ENCODE measurements around the gene CTIF.

Gene CTIF

DNA sequence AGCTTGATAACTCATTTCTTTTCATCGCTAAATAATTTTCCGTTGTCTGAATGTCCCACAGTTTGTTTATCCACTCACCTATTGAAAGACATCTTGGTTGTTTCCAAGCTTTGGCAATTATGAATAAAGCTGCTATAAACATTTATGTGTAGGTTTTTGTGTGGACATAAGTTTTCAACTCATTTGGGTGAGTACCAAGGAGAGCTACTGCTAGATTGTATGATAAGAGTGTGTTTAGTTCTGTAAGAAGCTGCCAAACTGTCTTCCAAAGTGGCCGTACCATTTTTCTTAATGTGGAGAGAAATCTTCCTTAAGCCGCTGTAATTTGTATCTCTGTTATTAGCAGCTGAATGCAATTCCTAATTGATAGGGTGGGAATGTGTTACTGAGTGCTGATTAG lies 11.4 kb upstream of the CTIF start:
- H3K27me3 Mint-ChIP-seq = peaks cover 12% of the 10 kb centered on the region

DNA sequence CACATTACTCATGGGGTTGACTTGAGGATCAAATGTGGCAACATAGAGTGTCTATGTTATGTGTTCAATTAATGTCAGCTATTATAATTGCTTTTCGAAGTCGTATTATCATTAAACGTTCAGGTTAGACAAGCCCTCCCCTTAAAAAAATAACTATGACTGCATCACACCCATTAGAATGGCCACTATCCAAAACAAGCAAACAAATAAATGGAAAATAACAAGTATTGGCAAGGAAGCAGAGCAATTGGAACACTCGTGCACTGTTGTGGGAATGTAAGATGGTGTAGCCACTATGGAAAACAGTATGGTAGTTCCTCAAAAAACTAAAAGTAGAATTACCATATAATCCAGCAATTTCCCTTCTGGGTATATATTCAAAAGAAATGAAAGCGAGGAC lies 10.0 kb upstream of the CTIF start:
- Mint-ChIP-seq H3K4me1 (no peaks in the 10 kb centered on the region), H3K9me3 (no peaks in the 10 kb centered on the region), H3K36me3 (no peaks in the 10 kb centered on the region), H3K27ac (no peak overlapping the region), H3K27me3 (peaks cover 13% of the 10 kb centered on the region), H3K4me3 (no peak overlapping the region)

More for the DNA sequence above, 11.4 kb upstream of the CTIF start:
- Mint-ChIP-seq H3K4me3 (no peak overlapping the region), H3K9me3 (no peaks in the 10 kb centered on the region), H3K4me1 (no peaks in the 10 kb centered on the region), H3K27ac (no peak overlapping the region), H3K36me3 (no peaks in the 10 kb centered on the region)

GRCh38 chr18:48529796-48530195 lies 9.0 kb upstream of the CTIF start:
- Mint-ChIP-seq H3K27me3 (peaks cover 13% of the 10 kb centered on the region), H3K9me3 (no peaks in the 10 kb centered on the region), H3K4me1 (no peaks in the 10 kb centered on the region), H3K27ac (no peak overlapping the region), H3K36me3 (no peaks in the 10 kb centered on the region), H3K4me3 (no peak overlapping the region)

DNA sequence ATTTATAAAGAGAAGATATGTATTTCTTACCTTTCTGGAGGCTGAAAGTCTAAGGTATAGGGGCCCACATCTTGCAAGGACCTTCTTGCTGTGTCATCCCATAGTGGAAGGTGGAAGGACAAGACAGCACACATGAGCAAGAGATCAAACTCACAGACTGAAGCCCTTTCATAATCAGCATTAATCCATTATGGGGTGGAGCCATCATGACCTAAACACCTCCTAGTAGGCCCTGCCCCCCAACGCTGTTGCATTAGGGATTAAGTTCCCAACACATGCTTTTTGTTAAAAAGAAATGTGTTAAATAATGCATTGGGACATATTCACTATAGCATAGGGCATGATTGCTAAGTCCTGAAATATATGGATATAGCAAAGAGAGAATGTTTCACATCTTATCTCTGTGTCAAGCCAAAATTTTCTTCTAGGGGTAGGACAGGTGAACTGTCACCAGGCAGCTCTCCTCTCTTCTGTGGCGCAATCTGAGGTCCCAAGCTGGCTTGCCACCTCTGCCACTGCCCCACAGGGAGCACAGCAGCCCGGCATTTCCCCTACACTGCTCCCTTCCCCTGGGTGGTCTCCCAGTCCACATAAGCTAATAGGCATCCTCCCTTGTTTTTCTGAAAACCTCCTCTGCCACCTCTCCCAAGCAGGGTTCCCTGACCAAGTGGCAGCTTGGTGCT lies 8.3 kb upstream of the CTIF start:
- Mint-ChIP-seq H3K4me1 (no peaks in the 10 kb centered on the region), H3K27ac (no peak overlapping the region), H3K4me3 (no peak overlapping the region), H3K9me3 (no peaks in the 10 kb centered on the region), H3K36me3 (no peaks in the 10 kb centered on the region), H3K27me3 (peaks cover 13% of the 10 kb centered on the region)

DNA sequence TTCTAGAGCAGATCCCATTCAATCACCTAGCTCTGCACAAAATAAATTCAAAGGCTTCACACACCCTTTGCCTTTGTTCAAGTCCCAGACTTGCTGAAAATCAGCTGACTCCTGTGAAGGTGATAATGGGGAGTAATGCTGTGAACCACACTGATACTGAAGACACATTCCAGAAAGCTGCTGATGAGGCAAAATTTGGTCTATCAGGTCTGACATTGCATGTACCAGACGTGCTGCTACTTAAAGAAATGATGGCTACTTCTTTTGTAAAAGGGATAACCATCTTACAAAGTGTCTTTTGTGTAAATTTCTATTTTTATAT lies 7.8 kb upstream of the CTIF start:
- peaks cover 16% of the 10 kb centered on the region for H3K27me3 Mint-ChIP-seq
- peaks cover 1% of the 10 kb centered on the region for H3K36me3 Mint-ChIP-seq
- no peaks in the 10 kb centered on the region for H3K9me3 Mint-ChIP-seq
- H3K4me3 Mint-ChIP-seq = no peak overlapping the region
- no peak overlapping the region for H3K27ac Mint-ChIP-seq
- no peaks in the 10 kb centered on the region for H3K4me1 Mint-ChIP-seq

- no peaks in the 10 kb centered on the region for H3K9me3 Mint-ChIP-seq
- H3K27ac Mint-ChIP-seq = no peak overlapping the region
- no peak overlapping the region for H3K4me3 Mint-ChIP-seq
- peaks cover 16% of the 10 kb centered on the region for H3K27me3 Mint-ChIP-seq
- peaks cover 1% of the 10 kb centered on the region for H3K36me3 Mint-ChIP-seq
- H3K4me1 Mint-ChIP-seq = no peaks in the 10 kb centered on the region
Observed at GRCh38 chr18:48531908-48532307, 6.9 kb upstream of the CTIF start.

GRCh38 chr18:48533340-48534070 lies 5.3 kb upstream of the CTIF start:
- H3K27me3 Mint-ChIP-seq = peaks cover 13% of the 10 kb centered on the region
- H3K4me3 Mint-ChIP-seq = no peak overlapping the region
- H3K9me3 Mint-ChIP-seq = no peaks in the 10 kb centered on the region
- no peak overlapping the region for H3K27ac Mint-ChIP-seq
- H3K4me1 Mint-ChIP-seq = no peaks in the 10 kb centered on the region
- peaks cover 1% of the 10 kb centered on the region for H3K36me3 Mint-ChIP-seq

DNA sequence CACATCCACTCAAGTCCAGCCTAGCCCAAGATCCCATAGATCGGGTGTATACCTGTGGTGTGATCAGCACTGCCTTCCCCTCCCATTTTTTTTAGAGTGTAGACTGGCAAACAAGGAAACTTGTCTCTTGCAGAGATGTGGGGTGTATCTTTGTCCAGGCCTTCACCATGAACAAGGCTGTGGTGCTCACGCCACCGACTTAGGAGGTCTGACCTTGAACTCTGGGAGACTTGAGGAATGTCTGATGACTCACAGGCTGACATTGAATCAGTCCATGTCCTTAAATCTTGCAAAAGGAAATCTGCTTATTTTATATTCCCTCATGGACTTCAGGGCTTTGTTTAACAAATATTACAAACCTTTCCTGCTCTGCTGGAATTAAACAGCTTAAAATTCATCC lies 4.5 kb upstream of the CTIF start:
- Mint-ChIP-seq H3K36me3 (peaks cover 1% of the 10 kb centered on the region), H3K27ac (no peak overlapping the region), H3K9me3 (no peaks in the 10 kb centered on the region), H3K27me3 (peaks cover 9% of the 10 kb centered on the region), H3K4me1 (no peaks in the 10 kb centered on the region), H3K4me3 (no peak overlapping the region)

DNA sequence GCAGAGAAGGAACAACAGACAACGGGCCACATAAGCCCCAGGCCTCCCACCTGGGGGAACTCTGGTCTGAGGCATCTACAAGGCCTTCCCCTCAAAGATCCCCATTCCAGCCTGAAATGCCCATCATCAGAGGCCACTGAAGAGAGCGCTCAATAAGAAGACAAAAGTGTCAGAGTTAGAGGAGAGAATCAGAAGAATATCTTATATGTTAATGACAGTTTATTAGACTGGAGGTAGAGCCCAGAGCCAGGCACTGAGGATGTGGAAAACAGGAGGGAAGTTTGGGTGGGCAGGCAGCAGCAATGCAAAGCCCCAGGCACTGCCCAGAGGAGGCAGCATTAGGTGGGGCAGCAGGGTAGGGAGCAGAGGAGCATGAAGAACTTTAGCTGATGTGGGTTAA lies 2.9 kb upstream of the CTIF start:
- Mint-ChIP-seq H3K4me1 (no peaks in the 10 kb centered on the region), H3K27me3 (peaks cover 7% of the 10 kb centered on the region), H3K27ac (no peak overlapping the region), H3K36me3 (peaks cover 1% of the 10 kb centered on the region), H3K9me3 (no peaks in the 10 kb centered on the region), H3K4me3 (no peak overlapping the region)

DNA sequence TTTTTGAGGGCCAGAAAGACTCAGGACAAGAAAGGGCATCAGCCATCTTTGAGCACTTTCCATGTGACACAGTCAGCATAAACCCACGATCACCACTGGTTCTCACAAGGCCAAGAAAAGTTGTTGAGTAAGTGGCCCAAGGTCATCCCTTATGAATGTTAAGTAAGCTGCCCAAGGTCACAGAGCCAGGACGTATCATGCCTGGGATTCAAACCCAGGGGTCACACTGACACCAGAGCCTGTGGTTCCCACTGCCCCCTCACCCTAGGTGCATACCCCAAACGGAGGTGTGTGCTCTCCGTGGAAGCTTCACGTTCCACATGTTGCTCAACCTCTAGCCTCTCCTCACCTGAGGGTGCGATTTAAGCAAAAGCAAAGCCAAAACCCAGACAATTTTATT lies 2.3 kb upstream of the CTIF start:
- peaks cover 7% of the 10 kb centered on the region for H3K27me3 Mint-ChIP-seq

GRCh38 chr18:48539406-48540250 lies 797 bp downstream of the CTIF start:
- Mint-ChIP-seq H3K36me3 (peaks cover 1% of the 10 kb centered on the region), H3K4me1 (no peaks in the 10 kb centered on the region), H3K9me3 (no peaks in the 10 kb centered on the region), H3K27ac (no peak overlapping the region), H3K27me3 (peaks cover 11% of the 10 kb centered on the region), H3K4me3 (peak overlapping the region; percentile 86)

More for the DNA sequence above, 2.3 kb upstream of the CTIF start:
- H3K4me1 Mint-ChIP-seq = no peaks in the 10 kb centered on the region
- H3K9me3 Mint-ChIP-seq = no peaks in the 10 kb centered on the region
- no peak overlapping the region for H3K4me3 Mint-ChIP-seq
- H3K27ac Mint-ChIP-seq = no peak overlapping the region
- H3K36me3 Mint-ChIP-seq = peaks cover 1% of the 10 kb centered on the region

- no peaks in the 10 kb centered on the region for H3K4me1 Mint-ChIP-seq
- peaks cover 1% of the 10 kb centered on the region for H3K36me3 Mint-ChIP-seq
- H3K9me3 Mint-ChIP-seq = no peaks in the 10 kb centered on the region
- peaks cover 11% of the 10 kb centered on the region for H3K27me3 Mint-ChIP-seq
- H3K27ac Mint-ChIP-seq = no peak overlapping the region
- H3K4me3 Mint-ChIP-seq = peak overlapping the region; percentile 86
Observed at GRCh38 chr18:48540251-48541025, 1.6 kb downstream of the CTIF start.

DNA sequence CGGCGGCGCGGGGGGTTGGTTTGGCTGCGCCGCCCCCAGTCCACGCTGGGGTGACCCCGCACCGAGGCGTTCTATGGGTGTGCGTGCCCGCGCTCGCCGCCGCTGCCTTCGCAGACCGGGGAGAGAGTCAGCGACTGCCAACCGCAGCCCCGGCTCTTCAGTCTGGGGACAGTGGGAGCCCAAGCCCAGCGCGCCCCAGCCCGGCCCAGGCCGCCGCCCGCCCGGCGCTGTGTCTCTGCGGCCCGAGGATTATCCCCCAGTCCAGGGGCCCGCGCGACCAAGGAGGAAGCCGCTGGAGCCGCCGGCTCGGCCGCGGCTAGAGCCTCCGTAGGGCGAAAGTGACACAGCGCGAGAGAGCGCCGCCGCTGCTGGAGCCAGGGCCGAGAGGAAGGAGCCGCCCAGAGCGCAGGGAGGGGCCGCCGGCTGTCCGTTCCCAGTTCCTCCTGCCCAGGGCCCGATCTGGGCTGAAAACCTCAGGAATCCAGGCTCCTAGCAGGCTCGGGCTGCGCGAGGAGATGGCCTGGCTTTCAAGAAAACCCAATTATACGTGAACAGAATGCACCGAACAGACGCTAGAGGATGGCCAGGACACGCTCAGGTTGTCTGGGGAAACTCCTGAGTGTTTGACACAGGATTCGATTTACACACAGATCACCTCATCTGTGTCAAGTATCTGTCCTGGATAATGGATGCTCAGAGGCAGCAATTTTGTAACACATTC lies 2.4 kb downstream of the CTIF start:
- Mint-ChIP-seq H3K36me3 (no peaks in the 10 kb centered on the region), H3K27me3 (peaks cover 7% of the 10 kb centered on the region), H3K4me3 (peak overlapping the region; percentile 19), H3K9me3 (no peaks in the 10 kb centered on the region), H3K27ac (no peak overlapping the region), H3K4me1 (no peaks in the 10 kb centered on the region)

DNA sequence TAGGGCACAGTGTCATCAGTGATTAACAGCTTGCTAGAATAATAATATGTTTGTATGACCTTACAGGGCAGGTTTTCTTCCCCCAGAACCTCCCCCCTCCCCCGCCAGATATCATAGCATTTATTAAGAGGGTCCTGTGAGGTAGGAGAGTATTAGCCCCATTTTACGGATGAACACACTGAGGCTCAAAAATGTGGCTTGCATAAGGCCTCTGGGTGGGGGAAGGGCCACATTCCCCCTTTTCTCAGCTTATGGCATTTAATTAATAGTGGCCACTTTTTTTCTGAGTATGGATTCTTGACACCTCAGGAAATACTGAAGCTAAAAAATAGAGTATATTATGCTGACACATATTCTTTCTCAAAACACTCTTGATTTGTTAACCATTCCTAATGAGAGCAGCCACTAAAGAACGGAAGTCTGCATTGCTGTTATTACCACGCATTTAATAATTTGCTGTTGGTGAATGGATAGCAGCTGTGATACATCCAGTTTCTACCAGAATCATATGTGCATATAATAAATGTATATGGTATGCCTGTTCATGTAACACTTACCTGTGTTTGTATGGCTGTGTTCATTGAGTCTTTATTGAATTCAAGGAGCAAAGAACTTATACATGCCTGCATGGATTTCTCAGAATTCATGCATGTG lies 3.0 kb downstream of the CTIF start:
- Mint-ChIP-seq H3K27me3 (peaks cover 7% of the 10 kb centered on the region), H3K36me3 (no peaks in the 10 kb centered on the region), H3K4me1 (no peaks in the 10 kb centered on the region), H3K9me3 (no peaks in the 10 kb centered on the region), H3K27ac (no peak overlapping the region), H3K4me3 (no peak overlapping the region)

All from activated naive CD4-positive, alpha-beta T cell treated with anti-CD3 and anti-CD28 coated beads, Interleukin-2, amount 50 U/mL, for 24 hours (primary cell).